D721Med (cell line): ENCODE data around the gene ARFGAP1.

Experiments
- DNase-seq: peaks from one replicate; pipeline ENCODE4 v3.0.0; 2011; ENCODE audit warnings: low spot score; ENCODE audit not compliant: insufficient read length
- FAIRE-seq: peaks from 2 replicates; lab custom pipeline; 2011; peaks lifted over from hg19 to GRCh38; lab: Jason Lieb, UNC
- CTCF ChIP-seq: IDR thresholded peaks from 2 replicates; pipeline ENCODE4 v1.5.1; 2012; ENCODE audit warnings: mild to moderate bottlenecking, control low read depth; ENCODE audit not compliant: insufficient read depth; ENCODE audit errors: missing control alignments

Gene ARFGAP1

GRCh38 chr20:63314015-63314471 is 41.4 kb downstream of the ARFGAP1 start:
- FAIRE-seq (no peak), DNase-seq (no peak)
- no peak for TF ChIP-seq CTCF

- no peak for TF ChIP-seq CTCF
- no peak for FAIRE-seq
- DNase-seq = no peak
Observed at GRCh38 chr20:63314566-63315239, 42.1 kb downstream of the ARFGAP1 start.

- DNase-seq (no peak), FAIRE-seq (no peak)
- no peak for TF ChIP-seq CTCF
Observed at GRCh38 chr20:63315240-63315689, 42.7 kb downstream of the ARFGAP1 start.

- TF ChIP-seq CTCF = no peak
- FAIRE-seq (no peak), DNase-seq (no peak)
Observed at GRCh38 chr20:63315731-63316491, 43.3 kb downstream of the ARFGAP1 start.

GRCh38 chr20:63316502-63316921 is 43.9 kb downstream of the ARFGAP1 start:
- TF ChIP-seq CTCF = no peak
- DNase-seq = no peak
- no peak for FAIRE-seq

GRCh38 chr20:63317061-63317460 is 44.4 kb downstream of the ARFGAP1 start:
- no peak for TF ChIP-seq CTCF

More at GRCh38 chr20:63317061-63317460, 44.4 kb downstream of the ARFGAP1 start:
- DNase-seq (no peak), FAIRE-seq (no peak)
